ENCODE data around the gene PITPNM2. TPM values are rescaled to one million over a fixed set of nuclear protein-coding genes. Genes with fewer than 3 reads are reported as not detected.

The PITPNM2 gene
- total and polyA plus RNA-seq, 2 donors (not counting 1 experiment from before 2014, with no cell fraction given): 2.2 to 6.6 TPM

DNA sequence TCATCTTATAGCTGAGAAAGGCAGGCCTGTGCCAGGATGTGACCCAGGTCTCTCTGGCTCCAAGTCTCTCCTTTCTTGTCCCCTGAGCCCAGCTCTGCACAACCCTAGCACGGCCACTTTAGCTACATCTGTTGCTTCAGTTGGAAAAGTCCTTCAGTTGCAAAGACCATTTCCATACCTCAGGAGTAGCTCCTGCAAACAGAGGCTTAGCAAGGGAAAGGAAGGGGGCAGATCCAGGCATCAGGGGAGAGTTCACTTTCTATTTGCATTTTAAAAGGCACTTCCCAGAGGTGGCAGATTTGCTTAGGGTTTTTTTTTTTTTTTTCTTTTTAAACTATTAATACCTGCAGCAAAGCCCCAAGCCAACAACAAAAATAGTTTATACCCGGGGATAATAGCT lies 3.0 kb upstream of the PITPNM2 start:
- Histone ChIP-seq H3K36me3 (ENCODE audit: control insufficient read depth, insufficient read depth, low read length) (peaks cover 2% of the 10 kb centered on the region), H2AFZ (ENCODE audit: low read length) (no peak overlapping the region), H3K9ac (ENCODE audit: insufficient read depth, low read length) (no peak overlapping the region), H3K4me1 (ENCODE audit: control insufficient read depth, extremely low read depth, insufficient read depth, low read length) (no peaks in the 10 kb centered on the region), H4K20me1 (ENCODE audit: control insufficient read depth, extremely low read depth, insufficient read depth, low read length) (no peaks in the 10 kb centered on the region), H3K27ac (ENCODE audit: insufficient read depth, low read length) (no peak overlapping the region), H3K9me3 (ENCODE audit: control insufficient read depth, insufficient read depth, low read depth, low read length) (no peaks in the 10 kb centered on the region), H3K4me3 (replicated peaks in 1 of 4; ENCODE audit: control extremely low read depth in 1 of 4, insufficient read depth in 1 of 4, low read depth in 3 of 4, low read length in 4 of 4) (no peak overlapping the region), H3K27me3 (ENCODE audit: control insufficient read depth, insufficient read depth, low read length) (no peaks in the 10 kb centered on the region), H3K79me2 (ENCODE audit: control insufficient read depth, insufficient read depth, low read length) (peaks cover 7% of the 10 kb centered on the region), H3K4me2 (ENCODE audit: extremely low read depth, insufficient read depth, low read length) (no peak overlapping the region)
- DNase-seq (ENCODE audit: low read depth in 2 of 2): no peak
- TF ChIP-seq, protein P1, sequence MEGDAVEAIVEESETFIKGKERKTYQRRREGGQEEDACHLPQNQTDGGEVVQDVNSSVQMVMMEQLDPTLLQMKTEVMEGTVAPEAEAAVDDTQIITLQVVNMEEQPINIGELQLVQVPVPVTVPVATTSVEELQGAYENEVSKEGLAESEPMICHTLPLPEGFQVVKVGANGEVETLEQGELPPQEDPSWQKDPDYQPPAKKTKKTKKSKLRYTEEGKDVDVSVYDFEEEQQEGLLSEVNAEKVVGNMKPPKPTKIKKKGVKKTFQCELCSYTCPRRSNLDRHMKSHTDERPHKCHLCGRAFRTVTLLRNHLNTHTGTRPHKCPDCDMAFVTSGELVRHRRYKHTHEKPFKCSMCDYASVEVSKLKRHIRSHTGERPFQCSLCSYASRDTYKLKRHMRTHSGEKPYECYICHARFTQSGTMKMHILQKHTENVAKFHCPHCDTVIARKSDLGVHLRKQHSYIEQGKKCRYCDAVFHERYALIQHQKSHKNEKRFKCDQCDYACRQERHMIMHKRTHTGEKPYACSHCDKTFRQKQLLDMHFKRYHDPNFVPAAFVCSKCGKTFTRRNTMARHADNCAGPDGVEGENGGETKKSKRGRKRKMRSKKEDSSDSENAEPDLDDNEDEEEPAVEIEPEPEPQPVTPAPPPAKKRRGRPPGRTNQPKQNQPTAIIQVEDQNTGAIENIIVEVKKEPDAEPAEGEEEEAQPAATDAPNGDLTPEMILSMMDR (conservative IDR thresholded peaks at IDR 0.05 in 1 of 2, IDR thresholded peaks at IDR 0.05 in 1 of 2; ENCODE audit: low read depth in 1 of 2, low read length in 2 of 2): no peak
- TF ChIP-seq EZH2 (IDR thresholded peaks at IDR 0.05; ENCODE audit: low read length, missing control alignments): no peak

DNA sequence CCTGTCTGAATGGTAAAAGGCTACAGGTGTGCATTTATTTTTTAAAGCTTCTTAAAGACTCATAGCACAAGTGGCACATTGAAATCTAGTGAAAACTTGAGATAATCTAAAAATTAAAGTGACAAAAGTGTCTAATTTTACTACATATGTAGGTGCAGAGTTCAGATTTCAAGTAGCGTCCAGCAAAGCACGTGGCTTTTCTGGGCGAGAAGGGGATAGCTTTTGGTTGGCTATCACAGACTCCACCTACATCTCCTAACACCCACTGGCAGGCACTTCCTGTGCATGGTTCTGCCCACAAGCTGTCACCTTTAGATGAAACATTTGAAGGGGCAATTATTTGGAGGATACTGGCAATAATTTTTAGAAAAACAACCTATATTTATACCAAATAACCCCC lies 1.9 kb upstream of the PITPNM2 start:
- no peak overlapping the region for H2AFZ ChIP-seq (ENCODE audit: low read length)
- H3K79me2 ChIP-seq (ENCODE audit: control insufficient read depth, insufficient read depth, low read length): peaks cover 11% of the 10 kb centered on the region
- H3K36me3 ChIP-seq (ENCODE audit: control insufficient read depth, insufficient read depth, low read length): peaks cover 2% of the 10 kb centered on the region
- H4K20me1 ChIP-seq (ENCODE audit: control insufficient read depth, extremely low read depth, insufficient read depth, low read length): no peaks in the 10 kb centered on the region
- no peak overlapping the region for H3K9ac ChIP-seq (ENCODE audit: insufficient read depth, low read length)
- H3K4me2 ChIP-seq (ENCODE audit: extremely low read depth, insufficient read depth, low read length): no peak overlapping the region
- H3K9me3 ChIP-seq (ENCODE audit: control insufficient read depth, insufficient read depth, low read depth, low read length): no peaks in the 10 kb centered on the region
- H3K4me3 ChIP-seq (replicated peaks in 1 of 4; ENCODE audit: control extremely low read depth in 1 of 4, insufficient read depth in 1 of 4, low read depth in 3 of 4, low read length in 4 of 4): no peak overlapping the region
- H3K4me1 ChIP-seq (ENCODE audit: control insufficient read depth, extremely low read depth, insufficient read depth, low read length): no peaks in the 10 kb centered on the region
- TF ChIP-seq EZH2 (IDR thresholded peaks at IDR 0.05; ENCODE audit: low read length, missing control alignments): no peak
- TF ChIP-seq, protein P1 (conservative IDR thresholded peaks at IDR 0.05 in 1 of 2, IDR thresholded peaks at IDR 0.05 in 1 of 2; ENCODE audit: low read depth in 1 of 2, low read length in 2 of 2): no peak
- H3K27me3 ChIP-seq (ENCODE audit: control insufficient read depth, insufficient read depth, low read length): no peaks in the 10 kb centered on the region
- DNase-seq (ENCODE audit: low read depth in 2 of 2): no peak
- H3K27ac ChIP-seq (ENCODE audit: insufficient read depth, low read length): no peak overlapping the region

DNA sequence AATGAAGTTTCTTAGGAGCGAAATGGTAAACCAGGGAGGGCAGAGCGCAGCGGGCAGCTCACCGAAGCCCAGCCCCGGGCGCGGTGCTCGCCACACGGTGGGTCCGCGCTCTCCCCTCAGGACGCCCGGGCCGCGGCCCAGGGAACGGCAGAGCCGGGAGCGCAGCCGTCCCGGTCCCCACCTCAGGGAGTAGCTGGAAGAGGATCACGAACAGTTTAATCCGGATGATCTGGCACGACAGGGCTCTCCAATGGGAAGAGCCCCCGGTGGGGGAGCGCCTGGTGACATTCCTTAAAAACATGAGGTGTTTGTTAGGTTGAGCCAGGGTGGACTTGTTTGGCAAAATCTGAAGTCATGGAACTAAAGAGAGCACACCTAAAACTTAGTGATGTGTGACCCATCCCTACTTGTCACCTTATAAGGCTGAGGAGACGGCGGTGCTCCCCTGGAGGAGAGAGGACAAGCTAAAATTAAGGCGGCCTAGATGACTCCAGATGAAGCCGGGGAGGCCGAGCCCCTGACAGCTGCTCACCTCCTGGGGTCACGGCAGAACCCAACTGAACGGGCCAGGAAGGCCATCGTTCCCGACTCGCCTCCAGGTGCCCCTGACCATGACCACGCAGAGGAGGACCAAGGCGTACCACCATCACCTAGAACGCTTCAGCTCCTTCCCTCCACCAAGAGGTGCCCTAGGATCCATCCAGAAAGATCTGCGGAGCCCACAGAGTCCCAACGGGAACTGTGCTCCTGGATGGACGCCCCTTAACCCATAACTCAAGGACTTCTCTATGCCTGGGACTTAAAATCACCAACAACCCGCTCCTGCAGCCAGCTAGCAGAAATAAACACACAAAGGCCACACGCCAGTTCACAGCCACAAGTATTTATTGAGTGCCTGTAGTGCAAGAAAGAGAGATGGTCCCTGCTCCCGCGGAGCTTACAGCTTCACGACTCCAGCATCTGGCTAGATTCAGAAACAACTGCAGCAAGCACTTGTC lies 866 bp upstream of the PITPNM2 start:
- Histone ChIP-seq H3K4me1 (ENCODE audit: control insufficient read depth, extremely low read depth, insufficient read depth, low read length) (no peaks in the 10 kb centered on the region), H3K9me3 (ENCODE audit: control insufficient read depth, insufficient read depth, low read depth, low read length) (no peaks in the 10 kb centered on the region), H3K4me3 (replicated peaks in 1 of 4; ENCODE audit: control extremely low read depth in 1 of 4, insufficient read depth in 1 of 4, low read depth in 3 of 4, low read length in 4 of 4) (peak overlapping the region; percentile 45 to 66 (median 50)), H2AFZ (ENCODE audit: low read length) (peak overlapping the region; percentile 5), H3K36me3 (ENCODE audit: control insufficient read depth, insufficient read depth, low read length) (peaks cover 2% of the 10 kb centered on the region), H3K27me3 (ENCODE audit: control insufficient read depth, insufficient read depth, low read length) (no peaks in the 10 kb centered on the region), H3K4me2 (ENCODE audit: extremely low read depth, insufficient read depth, low read length) (peak overlapping the region; percentile 75), H4K20me1 (ENCODE audit: control insufficient read depth, extremely low read depth, insufficient read depth, low read length) (no peaks in the 10 kb centered on the region), H3K9ac (ENCODE audit: insufficient read depth, low read length) (peak overlapping the region; percentile 69), H3K79me2 (ENCODE audit: control insufficient read depth, insufficient read depth, low read length) (peaks cover 15% of the 10 kb centered on the region), H3K27ac (ENCODE audit: insufficient read depth, low read length) (peak overlapping the region; percentile 30)
- no peak for TF ChIP-seq EZH2 (IDR thresholded peaks at IDR 0.05; ENCODE audit: low read length, missing control alignments)
- TF ChIP-seq, protein P1 (conservative IDR thresholded peaks at IDR 0.05 in 1 of 2, IDR thresholded peaks at IDR 0.05 in 1 of 2; ENCODE audit: low read depth in 1 of 2, low read length in 2 of 2): no peak
- no peak for DNase-seq (ENCODE audit: low read depth in 2 of 2)

All from fibroblast of lung (primary cell).